ENCODE measurements around the gene SLC6A11. TPM values are rescaled to one million over a fixed set of nuclear protein-coding genes. Genes with fewer than 3 reads are reported as not detected.

The SLC6A11 gene
- total RNA-seq, 1 experiment from 2014 or later: 0.85 TPM

- TF ChIP-seq, protein P1, sequence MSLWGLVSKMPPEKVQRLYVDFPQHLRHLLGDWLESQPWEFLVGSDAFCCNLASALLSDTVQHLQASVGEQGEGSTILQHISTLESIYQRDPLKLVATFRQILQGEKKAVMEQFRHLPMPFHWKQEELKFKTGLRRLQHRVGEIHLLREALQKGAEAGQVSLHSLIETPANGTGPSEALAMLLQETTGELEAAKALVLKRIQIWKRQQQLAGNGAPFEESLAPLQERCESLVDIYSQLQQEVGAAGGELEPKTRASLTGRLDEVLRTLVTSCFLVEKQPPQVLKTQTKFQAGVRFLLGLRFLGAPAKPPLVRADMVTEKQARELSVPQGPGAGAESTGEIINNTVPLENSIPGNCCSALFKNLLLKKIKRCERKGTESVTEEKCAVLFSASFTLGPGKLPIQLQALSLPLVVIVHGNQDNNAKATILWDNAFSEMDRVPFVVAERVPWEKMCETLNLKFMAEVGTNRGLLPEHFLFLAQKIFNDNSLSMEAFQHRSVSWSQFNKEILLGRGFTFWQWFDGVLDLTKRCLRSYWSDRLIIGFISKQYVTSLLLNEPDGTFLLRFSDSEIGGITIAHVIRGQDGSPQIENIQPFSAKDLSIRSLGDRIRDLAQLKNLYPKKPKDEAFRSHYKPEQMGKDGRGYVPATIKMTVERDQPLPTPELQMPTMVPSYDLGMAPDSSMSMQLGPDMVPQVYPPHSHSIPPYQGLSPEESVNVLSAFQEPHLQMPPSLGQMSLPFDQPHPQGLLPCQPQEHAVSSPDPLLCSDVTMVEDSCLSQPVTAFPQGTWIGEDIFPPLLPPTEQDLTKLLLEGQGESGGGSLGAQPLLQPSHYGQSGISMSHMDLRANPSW (CRISPR knock-in tag; conservative IDR thresholded peaks at IDR 0.05; ENCODE audit: low read depth): no peak
- TF ChIP-seq, protein P2, sequence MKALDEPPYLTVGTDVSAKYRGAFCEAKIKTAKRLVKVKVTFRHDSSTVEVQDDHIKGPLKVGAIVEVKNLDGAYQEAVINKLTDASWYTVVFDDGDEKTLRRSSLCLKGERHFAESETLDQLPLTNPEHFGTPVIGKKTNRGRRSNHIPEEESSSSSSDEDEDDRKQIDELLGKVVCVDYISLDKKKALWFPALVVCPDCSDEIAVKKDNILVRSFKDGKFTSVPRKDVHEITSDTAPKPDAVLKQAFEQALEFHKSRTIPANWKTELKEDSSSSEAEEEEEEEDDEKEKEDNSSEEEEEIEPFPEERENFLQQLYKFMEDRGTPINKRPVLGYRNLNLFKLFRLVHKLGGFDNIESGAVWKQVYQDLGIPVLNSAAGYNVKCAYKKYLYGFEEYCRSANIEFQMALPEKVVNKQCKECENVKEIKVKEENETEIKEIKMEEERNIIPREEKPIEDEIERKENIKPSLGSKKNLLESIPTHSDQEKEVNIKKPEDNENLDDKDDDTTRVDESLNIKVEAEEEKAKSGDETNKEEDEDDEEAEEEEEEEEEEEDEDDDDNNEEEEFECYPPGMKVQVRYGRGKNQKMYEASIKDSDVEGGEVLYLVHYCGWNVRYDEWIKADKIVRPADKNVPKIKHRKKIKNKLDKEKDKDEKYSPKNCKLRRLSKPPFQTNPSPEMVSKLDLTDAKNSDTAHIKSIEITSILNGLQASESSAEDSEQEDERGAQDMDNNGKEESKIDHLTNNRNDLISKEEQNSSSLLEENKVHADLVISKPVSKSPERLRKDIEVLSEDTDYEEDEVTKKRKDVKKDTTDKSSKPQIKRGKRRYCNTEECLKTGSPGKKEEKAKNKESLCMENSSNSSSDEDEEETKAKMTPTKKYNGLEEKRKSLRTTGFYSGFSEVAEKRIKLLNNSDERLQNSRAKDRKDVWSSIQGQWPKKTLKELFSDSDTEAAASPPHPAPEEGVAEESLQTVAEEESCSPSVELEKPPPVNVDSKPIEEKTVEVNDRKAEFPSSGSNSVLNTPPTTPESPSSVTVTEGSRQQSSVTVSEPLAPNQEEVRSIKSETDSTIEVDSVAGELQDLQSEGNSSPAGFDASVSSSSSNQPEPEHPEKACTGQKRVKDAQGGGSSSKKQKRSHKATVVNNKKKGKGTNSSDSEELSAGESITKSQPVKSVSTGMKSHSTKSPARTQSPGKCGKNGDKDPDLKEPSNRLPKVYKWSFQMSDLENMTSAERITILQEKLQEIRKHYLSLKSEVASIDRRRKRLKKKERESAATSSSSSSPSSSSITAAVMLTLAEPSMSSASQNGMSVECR (CRISPR knock-in tag; IDR thresholded peaks at IDR 0.05; ENCODE audit: borderline replicate concordance): no peak
- TF ChIP-seq, protein P3, sequence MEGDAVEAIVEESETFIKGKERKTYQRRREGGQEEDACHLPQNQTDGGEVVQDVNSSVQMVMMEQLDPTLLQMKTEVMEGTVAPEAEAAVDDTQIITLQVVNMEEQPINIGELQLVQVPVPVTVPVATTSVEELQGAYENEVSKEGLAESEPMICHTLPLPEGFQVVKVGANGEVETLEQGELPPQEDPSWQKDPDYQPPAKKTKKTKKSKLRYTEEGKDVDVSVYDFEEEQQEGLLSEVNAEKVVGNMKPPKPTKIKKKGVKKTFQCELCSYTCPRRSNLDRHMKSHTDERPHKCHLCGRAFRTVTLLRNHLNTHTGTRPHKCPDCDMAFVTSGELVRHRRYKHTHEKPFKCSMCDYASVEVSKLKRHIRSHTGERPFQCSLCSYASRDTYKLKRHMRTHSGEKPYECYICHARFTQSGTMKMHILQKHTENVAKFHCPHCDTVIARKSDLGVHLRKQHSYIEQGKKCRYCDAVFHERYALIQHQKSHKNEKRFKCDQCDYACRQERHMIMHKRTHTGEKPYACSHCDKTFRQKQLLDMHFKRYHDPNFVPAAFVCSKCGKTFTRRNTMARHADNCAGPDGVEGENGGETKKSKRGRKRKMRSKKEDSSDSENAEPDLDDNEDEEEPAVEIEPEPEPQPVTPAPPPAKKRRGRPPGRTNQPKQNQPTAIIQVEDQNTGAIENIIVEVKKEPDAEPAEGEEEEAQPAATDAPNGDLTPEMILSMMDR (IDR thresholded peaks at IDR 0.05): no peak
- no peak for TF ChIP-seq RORB (CRISPR knock-in tag; IDR thresholded peaks at IDR 0.05)
- no peak for TF ChIP-seq IRF2 (CRISPR knock-in tag; IDR thresholded peaks at IDR 0.05; ENCODE audit: borderline replicate concordance, low read depth)
- TF ChIP-seq, protein P4, sequence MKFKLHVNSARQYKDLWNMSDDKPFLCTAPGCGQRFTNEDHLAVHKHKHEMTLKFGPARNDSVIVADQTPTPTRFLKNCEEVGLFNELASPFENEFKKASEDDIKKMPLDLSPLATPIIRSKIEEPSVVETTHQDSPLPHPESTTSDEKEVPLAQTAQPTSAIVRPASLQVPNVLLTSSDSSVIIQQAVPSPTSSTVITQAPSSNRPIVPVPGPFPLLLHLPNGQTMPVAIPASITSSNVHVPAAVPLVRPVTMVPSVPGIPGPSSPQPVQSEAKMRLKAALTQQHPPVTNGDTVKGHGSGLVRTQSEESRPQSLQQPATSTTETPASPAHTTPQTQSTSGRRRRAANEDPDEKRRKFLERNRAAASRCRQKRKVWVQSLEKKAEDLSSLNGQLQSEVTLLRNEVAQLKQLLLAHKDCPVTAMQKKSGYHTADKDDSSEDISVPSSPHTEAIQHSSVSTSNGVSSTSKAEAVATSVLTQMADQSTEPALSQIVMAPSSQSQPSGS (CRISPR knock-in tag; IDR thresholded peaks at IDR 0.05; ENCODE audit: borderline replicate concordance, low read depth): no peak
- no peak for TF ChIP-seq HMGA2 (CRISPR knock-in tag; IDR thresholded peaks at IDR 0.05)
- TF ChIP-seq MYBL2 (CRISPR knock-in tag; IDR thresholded peaks at IDR 0.05): no peak
- no peak for TF ChIP-seq E2F4 (CRISPR knock-in tag; IDR thresholded peaks at IDR 0.05; ENCODE audit: borderline replicate concordance, low read depth)
- no peak for TF ChIP-seq ZNF317 (CRISPR knock-in tag; IDR thresholded peaks at IDR 0.05; ENCODE audit: borderline replicate concordance, low read depth)
Observed at GRCh38 chr3:10948326-10948725, 132.3 kb downstream of the SLC6A11 start (continued).

DNA sequence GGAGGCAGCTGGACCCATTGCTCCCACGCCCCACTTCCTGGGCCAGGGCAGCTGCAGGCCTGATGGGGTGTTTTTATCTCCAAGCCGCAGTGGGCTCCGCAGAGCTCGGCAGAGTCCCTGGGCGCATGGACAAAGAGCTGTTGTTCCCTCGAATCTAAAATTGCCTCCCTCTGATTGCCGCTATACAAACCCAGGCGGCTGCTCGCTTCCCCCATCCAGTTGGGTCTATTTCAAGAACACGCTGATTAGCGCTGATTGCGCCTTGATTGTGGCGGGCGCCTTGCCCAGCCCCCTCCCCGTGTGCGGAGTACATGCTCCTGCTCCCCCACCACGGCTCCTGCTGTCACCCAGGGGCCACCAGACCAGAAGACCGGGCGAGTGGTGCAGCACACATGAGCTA lies 133.2 kb downstream of the SLC6A11 start:
- ATAC-seq (no peak), DNase-seq (ENCODE audit: low spot score) (no peak)
- Mint-ChIP-seq H3K4me1 (peaks cover 2% of the 10 kb centered on the region; the same call in 1 of the 2 replicates), H3K27me3 (ENCODE audit: low read depth) (no peaks in the 10 kb centered on the region; the same call in 1 of the 2 replicates), H3K9me3 (no peaks in the 10 kb centered on the region), H3K36me3 (no peaks in the 10 kb centered on the region), H3K4me3 (no peak overlapping the region), H3K27ac (no peak overlapping the region)
- ChIA-PET CTCF (interaction anchor here (0.9 to 2.2 kb wide), 5 partner anchors 9 to 190 kb away, joined by 3 to 12 read pairs (median 3); no protein-coding TSS in a partner anchor), POLR2A (no interaction called here)
- TF ChIP-seq ZNF263 (CRISPR knock-in tag; IDR thresholded peaks at IDR 0.05; ENCODE audit: low read depth): no peak
- TF ChIP-seq, protein P5, sequence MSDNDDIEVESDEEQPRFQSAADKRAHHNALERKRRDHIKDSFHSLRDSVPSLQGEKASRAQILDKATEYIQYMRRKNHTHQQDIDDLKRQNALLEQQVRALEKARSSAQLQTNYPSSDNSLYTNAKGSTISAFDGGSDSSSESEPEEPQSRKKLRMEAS (CRISPR knock-in tag; IDR thresholded peaks at IDR 0.05): no peak
- TF ChIP-seq KAT7 (CRISPR knock-in tag; IDR thresholded peaks at IDR 0.05; ENCODE audit: borderline replicate concordance): no peak
- TF ChIP-seq TEAD1 (CRISPR knock-in tag; IDR thresholded peaks at IDR 0.05): no peak
- no peak for TF ChIP-seq ELF4 (CRISPR knock-in tag; IDR thresholded peaks at IDR 0.05; ENCODE audit: low read depth)
- TF ChIP-seq JUN (CRISPR knock-in tag; IDR thresholded peaks at IDR 0.05): no peak
- TF ChIP-seq, protein P2 (CRISPR knock-in tag; IDR thresholded peaks at IDR 0.05; ENCODE audit: borderline replicate concordance): no peak
- TF ChIP-seq, protein P6, sequence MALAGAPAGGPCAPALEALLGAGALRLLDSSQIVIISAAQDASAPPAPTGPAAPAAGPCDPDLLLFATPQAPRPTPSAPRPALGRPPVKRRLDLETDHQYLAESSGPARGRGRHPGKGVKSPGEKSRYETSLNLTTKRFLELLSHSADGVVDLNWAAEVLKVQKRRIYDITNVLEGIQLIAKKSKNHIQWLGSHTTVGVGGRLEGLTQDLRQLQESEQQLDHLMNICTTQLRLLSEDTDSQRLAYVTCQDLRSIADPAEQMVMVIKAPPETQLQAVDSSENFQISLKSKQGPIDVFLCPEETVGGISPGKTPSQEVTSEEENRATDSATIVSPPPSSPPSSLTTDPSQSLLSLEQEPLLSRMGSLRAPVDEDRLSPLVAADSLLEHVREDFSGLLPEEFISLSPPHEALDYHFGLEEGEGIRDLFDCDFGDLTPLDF (CRISPR knock-in tag; IDR thresholded peaks at IDR 0.05): no peak
- no peak for TF ChIP-seq ZNF416 (CRISPR knock-in tag; IDR thresholded peaks at IDR 0.05)

Measured in WTC11 (cell line).